Neuron (in vitro differentiated cells): ENCODE data around the gene POFUT1.

Source experiments
- H2AFZ ChIP-seq: one replicate; pipeline ENCODE4 v1.6.1; 2013; ENCODE audit warnings: low read depth, mild to moderate bottlenecking, inconsistent platforms, low read length, moderate library complexity
- H3K27me3 ChIP-seq: one replicate; pipeline ENCODE4 v1.6.1; 2013; ENCODE audit warnings: low read length; ENCODE audit not compliant: insufficient read depth
- H3K36me3 ChIP-seq: one replicate; pipeline ENCODE4 v1.6.1; 2013; ENCODE audit warnings: low read length; ENCODE audit not compliant: insufficient read depth
- H3K4me1 ChIP-seq: one replicate; pipeline ENCODE4 v1.6.1; 2013; ENCODE audit warnings: low read length; ENCODE audit not compliant: insufficient read depth
- H3K4me3 ChIP-seq: 2 replicates; pipeline ENCODE4 v1.5.1; 2013; ENCODE audit warnings: mild to moderate bottlenecking, low read length, moderate library complexity
- H3K9me3 ChIP-seq: one replicate; pipeline ENCODE4 v1.6.1; 2013; ENCODE audit warnings: low read length

POFUT1 gene

DNA sequence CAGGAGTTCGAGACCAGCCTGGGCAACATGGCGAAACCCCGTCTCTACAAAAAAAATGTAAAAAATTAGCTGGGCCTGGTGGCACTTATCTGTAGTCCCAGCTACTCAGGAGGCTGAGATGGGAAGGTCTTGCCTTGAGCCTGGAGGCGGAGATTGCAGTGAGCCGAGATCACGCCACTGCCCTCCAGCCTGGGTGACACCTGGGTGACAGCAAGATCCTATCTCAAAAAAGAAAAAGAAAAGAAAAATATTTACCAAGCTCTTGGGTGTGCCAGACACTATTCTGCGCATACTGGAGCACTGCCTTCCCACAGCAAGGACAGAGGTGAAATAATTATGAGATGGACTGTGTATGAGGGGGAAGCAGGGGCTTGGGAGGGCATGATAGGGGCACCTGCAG is 19.6 kb downstream of the POFUT1 start:
- Histone ChIP-seq H3K4me3 (no peak overlapping the region), H3K36me3 (peaks cover 60% of the 10 kb centered on the region)

GRCh38 chr20:32227744-32228688 is 20.3 kb downstream of the POFUT1 start:
- Histone ChIP-seq H3K4me1 (no peaks in the 10 kb centered on the region), H3K27me3 (no peaks in the 10 kb centered on the region), H3K4me3 (no peak overlapping the region), H2AFZ (no peak overlapping the region), H3K36me3 (peaks cover 61% of the 10 kb centered on the region), H3K9me3 (no peaks in the 10 kb centered on the region)

More for the DNA sequence above, 19.6 kb downstream of the POFUT1 start:
- no peaks in the 10 kb centered on the region for H3K4me1 ChIP-seq
- H2AFZ ChIP-seq, result no peak overlapping the region
- H3K9me3 ChIP-seq, result no peaks in the 10 kb centered on the region
- no peaks in the 10 kb centered on the region for H3K27me3 ChIP-seq

DNA sequence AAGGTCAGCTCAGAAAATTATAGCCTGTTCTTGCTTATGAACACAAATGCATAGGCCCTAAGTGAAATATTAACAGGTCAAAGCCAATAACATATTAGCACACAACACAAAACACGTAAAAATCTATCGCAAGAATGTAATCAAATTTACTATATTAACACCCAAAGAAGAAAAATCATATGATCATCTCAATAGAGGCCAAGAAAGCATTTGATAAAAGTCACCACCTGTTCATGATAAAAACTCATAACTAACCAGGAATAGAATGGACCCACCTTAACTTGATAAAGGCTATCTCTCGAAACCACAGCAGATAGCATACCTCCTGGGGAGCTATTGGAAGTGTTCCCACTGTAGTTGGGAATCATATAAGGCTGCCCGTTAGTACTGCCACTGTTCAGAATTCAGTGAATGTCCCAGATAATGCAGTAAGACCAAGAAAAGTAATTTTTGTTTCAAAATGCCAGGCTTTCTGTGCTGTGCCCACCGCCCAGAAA is 21.6 kb downstream of the POFUT1 start:
- no peak overlapping the region for H3K4me3 ChIP-seq
- no peaks in the 10 kb centered on the region for H3K4me1 ChIP-seq
- H2AFZ ChIP-seq, result no peak overlapping the region
- H3K9me3 ChIP-seq, result no peaks in the 10 kb centered on the region
- no peaks in the 10 kb centered on the region for H3K27me3 ChIP-seq
- peaks cover 68% of the 10 kb centered on the region for H3K36me3 ChIP-seq

DNA sequence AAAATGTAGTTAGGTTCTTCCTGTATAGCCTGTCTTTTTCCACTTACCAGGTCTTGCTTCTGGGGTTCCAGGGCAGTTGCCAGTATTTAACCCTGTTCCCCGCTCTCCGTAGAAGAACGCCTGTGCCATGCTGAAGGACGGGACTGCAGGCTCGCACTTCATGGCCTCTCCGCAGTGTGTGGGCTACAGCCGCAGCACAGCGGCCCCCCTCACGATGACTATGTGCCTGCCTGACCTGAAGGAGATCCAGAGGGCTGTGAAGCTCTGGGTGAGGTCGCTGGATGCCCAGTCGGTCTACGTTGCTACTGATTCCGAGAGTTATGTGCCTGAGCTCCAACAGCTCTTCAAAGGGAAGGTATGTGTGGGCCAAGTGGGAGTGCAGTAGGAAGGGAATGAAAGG is 23.0 kb downstream of the POFUT1 start:
- Histone ChIP-seq H3K36me3 (peaks cover 77% of the 10 kb centered on the region), H3K27me3 (no peaks in the 10 kb centered on the region)

GRCh38 chr20:32231245-32231644 is 23.6 kb downstream of the POFUT1 start:
- Histone ChIP-seq H3K9me3 (no peaks in the 10 kb centered on the region), H3K4me1 (no peaks in the 10 kb centered on the region), H3K4me3 (no peak overlapping the region), H2AFZ (no peak overlapping the region), H3K36me3 (peaks cover 75% of the 10 kb centered on the region), H3K27me3 (no peaks in the 10 kb centered on the region)

More for the DNA sequence above, 23.0 kb downstream of the POFUT1 start:
- Histone ChIP-seq H2AFZ (no peak overlapping the region), H3K4me1 (no peaks in the 10 kb centered on the region), H3K9me3 (no peaks in the 10 kb centered on the region), H3K4me3 (no peak overlapping the region)

GRCh38 chr20:32231847-32232246 is 24.2 kb downstream of the POFUT1 start:
- Histone ChIP-seq H3K36me3 (peaks cover 71% of the 10 kb centered on the region), H3K4me3 (no peak overlapping the region), H3K4me1 (no peaks in the 10 kb centered on the region), H3K27me3 (no peaks in the 10 kb centered on the region), H2AFZ (no peak overlapping the region), H3K9me3 (no peaks in the 10 kb centered on the region)

- Histone ChIP-seq H3K9me3 (no peaks in the 10 kb centered on the region), H3K4me3 (no peak overlapping the region), H3K36me3 (peaks cover 67% of the 10 kb centered on the region)
Measured at GRCh38 chr20:32232326-32232886, 24.7 kb downstream of the POFUT1 start.

DNA sequence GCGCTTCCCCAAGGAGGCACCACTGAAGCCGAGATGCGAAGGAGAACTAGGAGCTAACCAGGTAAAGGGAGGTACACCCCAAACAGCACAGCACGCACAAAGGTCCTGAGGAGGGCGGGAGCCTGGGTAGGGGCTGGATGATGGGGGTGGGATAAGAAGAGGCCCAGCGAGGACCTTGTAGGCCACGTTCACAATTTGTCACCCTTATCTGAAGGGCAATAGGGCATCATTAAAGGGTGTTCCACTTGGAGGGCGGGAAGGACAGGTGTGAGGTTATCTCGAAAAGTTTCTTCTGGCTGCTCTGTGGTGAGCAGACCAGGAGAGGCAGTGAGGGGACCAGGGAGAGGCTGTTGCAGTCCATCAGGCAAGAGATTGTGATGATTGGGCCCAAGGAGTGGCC is 25.6 kb downstream of the POFUT1 start:
- Histone ChIP-seq H3K9me3 (no peaks in the 10 kb centered on the region), H3K36me3 (peaks cover 61% of the 10 kb centered on the region), H3K4me3 (no peak overlapping the region), H3K4me1 (no peaks in the 10 kb centered on the region), H3K27me3 (no peaks in the 10 kb centered on the region), H2AFZ (no peak overlapping the region)

More at GRCh38 chr20:32232326-32232886, 24.7 kb downstream of the POFUT1 start:
- Histone ChIP-seq H2AFZ (no peak overlapping the region), H3K27me3 (no peaks in the 10 kb centered on the region), H3K4me1 (no peaks in the 10 kb centered on the region)

DNA sequence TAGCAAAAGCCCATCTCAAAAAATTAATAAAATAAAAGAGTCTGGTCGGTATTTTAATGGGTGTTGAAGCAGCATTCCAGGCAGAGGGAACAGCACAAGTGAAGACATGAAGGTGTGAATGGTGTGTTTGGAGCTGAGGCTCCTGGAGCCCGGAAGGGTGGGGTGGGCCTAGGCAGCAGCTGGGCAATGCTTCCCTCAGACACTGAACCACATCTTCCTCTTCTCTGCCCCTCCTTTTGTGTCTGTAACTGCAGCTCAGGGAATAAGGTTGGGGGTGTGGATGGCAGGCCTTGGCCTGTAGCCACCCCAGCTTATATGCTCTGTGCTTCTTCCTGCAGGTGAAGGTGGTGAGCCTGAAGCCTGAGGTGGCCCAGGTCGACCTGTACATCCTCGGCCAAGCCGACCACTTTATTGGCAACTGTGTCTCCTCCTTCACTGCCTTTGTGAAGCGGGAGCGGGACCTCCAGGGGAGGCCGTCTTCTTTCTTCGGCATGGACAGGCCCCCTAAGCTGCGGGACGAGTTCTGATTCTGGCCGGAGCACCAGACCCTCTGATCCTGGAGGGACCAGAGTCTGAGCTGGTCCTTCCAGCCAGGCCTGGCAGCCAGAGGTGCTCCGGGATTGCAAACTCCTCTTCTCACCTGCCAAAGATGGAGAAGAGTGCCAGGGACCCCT is 26.6 kb downstream of the POFUT1 start:
- Histone ChIP-seq H3K4me3 (no peak overlapping the region), H3K4me1 (no peaks in the 10 kb centered on the region), H2AFZ (no peak overlapping the region), H3K27me3 (no peaks in the 10 kb centered on the region), H3K36me3 (peaks cover 52% of the 10 kb centered on the region), H3K9me3 (no peaks in the 10 kb centered on the region)

- Histone ChIP-seq H3K4me3 (no peak overlapping the region), H3K36me3 (peaks cover 46% of the 10 kb centered on the region), H3K4me1 (no peaks in the 10 kb centered on the region), H3K27me3 (no peaks in the 10 kb centered on the region), H2AFZ (no peak overlapping the region), H3K9me3 (no peaks in the 10 kb centered on the region)
Measured at GRCh38 chr20:32235331-32236047, 27.8 kb downstream of the POFUT1 start.

- H2AFZ ChIP-seq, result no peak overlapping the region
- H3K36me3 ChIP-seq, result peaks cover 42% of the 10 kb centered on the region
- H3K4me3 ChIP-seq, result no peak overlapping the region
Measured at GRCh38 chr20:32236048-32236533, 28.4 kb downstream of the POFUT1 start.

GRCh38 chr20:32236819-32237218 is 29.1 kb downstream of the POFUT1 start:
- no peaks in the 10 kb centered on the region for H3K9me3 ChIP-seq
- no peaks in the 10 kb centered on the region for H3K4me1 ChIP-seq
- H3K4me3 ChIP-seq, result no peak overlapping the region
- peaks cover 34% of the 10 kb centered on the region for H3K36me3 ChIP-seq
- H2AFZ ChIP-seq, result no peak overlapping the region
- no peaks in the 10 kb centered on the region for H3K27me3 ChIP-seq

More at GRCh38 chr20:32236048-32236533, 28.4 kb downstream of the POFUT1 start:
- no peaks in the 10 kb centered on the region for H3K27me3 ChIP-seq
- H3K9me3 ChIP-seq, result no peaks in the 10 kb centered on the region
- H3K4me1 ChIP-seq, result no peaks in the 10 kb centered on the region
